ENCODE measurements around the gene PYGM. TPM values are rescaled to one million over a fixed set of nuclear protein-coding genes. Genes with fewer than 3 reads are reported as not detected.

Gene PYGM
- total RNA-seq, 1 donor from 2014 or later: 14.3 TPM

- peak; percentile 59 for DNase-seq (ENCODE audit: low spot score)
Measured at GRCh38 chr11:64767344-64768299, 7.8 kb upstream of the PYGM start.

- no peak for DNase-seq (ENCODE audit: low spot score)
Measured at GRCh38 chr11:64766881-64767280, 7.1 kb upstream of the PYGM start.

GRCh38 chr11:64765851-64766665, 6.3 kb upstream of the PYGM start:
- DNase-seq (ENCODE audit: low spot score): no peak

- DNase-seq (ENCODE audit: low spot score): no peak
Measured at GRCh38 chr11:64765291-64765850, 5.6 kb upstream of the PYGM start.

GRCh38 chr11:64764753-64765152, 5.0 kb upstream of the PYGM start:
- DNase-seq (ENCODE audit: low spot score): no peak

- no peak for DNase-seq (ENCODE audit: low spot score)
Measured at GRCh38 chr11:64764040-64764611, 4.4 kb upstream of the PYGM start.

- no peak for DNase-seq (ENCODE audit: low spot score)
Measured at GRCh38 chr11:64763526-64764039, 3.8 kb upstream of the PYGM start.

GRCh38 chr11:64762674-64763525, 3.1 kb upstream of the PYGM start:
- no peak for DNase-seq (ENCODE audit: low spot score)

GRCh38 chr11:64762277-64762673, 2.5 kb upstream of the PYGM start:
- DNase-seq (ENCODE audit: low spot score): no peak

GRCh38 chr11:64760759-64761420, 1.1 kb upstream of the PYGM start:
- DNase-seq (ENCODE audit: low spot score): no peak

GRCh38 chr11:64759131-64759721, 548 bp downstream of the PYGM start:
- no peak for DNase-seq (ENCODE audit: low spot score)

- DNase-seq (ENCODE audit: low spot score): no peak
Measured at GRCh38 chr11:64758330-64759079, 1.3 kb downstream of the PYGM start.

GRCh38 chr11:64757549-64758329, 2.0 kb downstream of the PYGM start:
- no peak for DNase-seq (ENCODE audit: low spot score)

GRCh38 chr11:64755681-64756361, 4.0 kb downstream of the PYGM start:
- no peak for DNase-seq (ENCODE audit: low spot score)

- DNase-seq (ENCODE audit: low spot score): no peak
Measured at GRCh38 chr11:64754919-64755662, 4.7 kb downstream of the PYGM start.

- no peak for DNase-seq (ENCODE audit: low spot score)
Measured at GRCh38 chr11:64754124-64754918, 5.5 kb downstream of the PYGM start.

All from mucosa of gallbladder (tissue), 1 donor.